Activated B cell treated with CpG ODN at 0.5 μM for 24 hours (primary cell): ENCODE measurements around the gene BMERB1. TPM values are rescaled to one million over a fixed set of nuclear protein-coding genes. Genes with fewer than 3 reads are reported as not detected.

Source experiments
- ATAC-seq: fragments of 200-7000 bp; cut with Tn5 transposase; one replicate; pipeline ENCODE4 v1.10.0; 2021; ENCODE audit warnings: low read depth, mild to moderate bottlenecking, moderate library complexity
- CTCF ChIA-PET: fragments of 350-600 bp; sonication (Branson Sonifier 250); formaldehyde crosslinking; loops from one replicate; lab custom pipeline; 2021; ENCODE audit warnings: antibody characterized with exemption; lab: Charles Lee
- POLR2A ChIA-PET: fragments of 350-600 bp; sonication (Branson Sonifier 250); formaldehyde crosslinking; loops from one replicate; lab custom pipeline; 2021; ENCODE audit warnings: antibody characterized with exemption; lab: Charles Lee
- DNase-seq: peaks from one replicate; pipeline ENCODE4 v3.0.0; 2022
- H3K27ac Mint-ChIP-seq: one replicate; pipeline ENCODE4 v1.8.0; 2020; ENCODE audit warnings: mixed read lengths
- H3K27me3 Mint-ChIP-seq: one replicate; pipeline ENCODE4 v1.8.0; 2021; ENCODE audit warnings: mixed read lengths
- H3K36me3 Mint-ChIP-seq: one replicate; pipeline ENCODE4 v1.8.0; 2021; ENCODE audit warnings: low read depth, mixed read lengths
- H3K4me1 Mint-ChIP-seq: one replicate; pipeline ENCODE4 v1.8.0; 2021; ENCODE audit warnings: mixed read lengths
- H3K4me3 Mint-ChIP-seq: one replicate; pipeline ENCODE4 v1.8.0; 2020; ENCODE audit warnings: mild to moderate bottlenecking, mixed read lengths
- H3K9me3 Mint-ChIP-seq: one replicate; pipeline ENCODE4 v1.8.0; 2020; ENCODE audit warnings: mixed read lengths
- intact Hi-C: fragments of 100-400 bp; cut with micrococcal nuclease; formaldehyde crosslinking; loops from one replicate; pipeline ENCODE4 v1.15.1; 2024
- total RNA-seq: library from RNA; stranded (reverse); gene quantifications from 2 replicates; pipeline ENCODE4 v1.2.3, GENCODE V29; 2022
- TF ChIP-seq, protein P1 (sequence below): fragments of 200-600 bp; IDR thresholded peaks from one replicate; pipeline ENCODE4 v1.8.0; 2022; ENCODE audit warnings: antibody characterized with exemption, mild to moderate bottlenecking

BMERB1 gene
- total RNA-seq, 1 donor from 2014 or later: 7.1 TPM

- intact Hi-C loops: no loop called here
- CTCF ChIA-PET: no interaction called here
Observed at GRCh38 chr16:15510992-15511391, 76.6 kb downstream of the BMERB1 start.

DNA sequence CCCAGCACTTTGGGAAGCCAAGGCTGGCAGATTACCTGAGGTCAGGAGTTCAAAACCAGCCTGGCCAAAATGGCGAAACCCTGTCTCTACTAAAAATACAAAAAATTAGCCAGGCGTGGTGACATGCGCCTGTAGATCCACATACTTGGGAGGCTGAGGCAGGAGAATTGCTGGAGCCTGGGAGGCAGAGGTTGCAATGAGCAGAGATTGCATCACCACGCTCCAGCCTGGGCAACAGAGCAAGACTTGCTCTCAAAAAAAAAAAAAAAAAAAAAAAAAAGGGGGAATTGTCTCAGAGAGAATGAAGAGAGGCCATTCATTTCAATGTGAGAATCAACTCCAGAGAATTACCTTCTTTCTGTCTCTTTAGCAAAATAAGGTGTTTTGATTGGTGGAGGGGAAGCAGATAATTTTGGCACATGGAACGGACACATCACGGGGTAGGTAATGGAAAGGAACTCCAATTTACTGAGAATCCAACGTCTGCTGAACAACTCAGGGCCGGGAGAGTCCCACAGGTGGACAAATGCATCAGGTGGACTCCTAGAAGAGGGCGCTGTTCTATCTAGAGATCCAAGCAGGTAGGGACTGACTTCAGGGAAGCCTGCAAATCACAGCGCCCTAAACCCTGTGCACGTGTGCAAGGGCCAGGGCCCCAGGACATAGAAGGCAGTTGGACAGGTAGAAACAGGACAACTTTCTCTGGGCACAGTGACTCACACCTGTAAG, 77.5 kb downstream of the BMERB1 start:
- H3K4me1 Mint-ChIP-seq: peaks cover 2% of the 10 kb centered on the region
- TF ChIP-seq, protein P1, sequence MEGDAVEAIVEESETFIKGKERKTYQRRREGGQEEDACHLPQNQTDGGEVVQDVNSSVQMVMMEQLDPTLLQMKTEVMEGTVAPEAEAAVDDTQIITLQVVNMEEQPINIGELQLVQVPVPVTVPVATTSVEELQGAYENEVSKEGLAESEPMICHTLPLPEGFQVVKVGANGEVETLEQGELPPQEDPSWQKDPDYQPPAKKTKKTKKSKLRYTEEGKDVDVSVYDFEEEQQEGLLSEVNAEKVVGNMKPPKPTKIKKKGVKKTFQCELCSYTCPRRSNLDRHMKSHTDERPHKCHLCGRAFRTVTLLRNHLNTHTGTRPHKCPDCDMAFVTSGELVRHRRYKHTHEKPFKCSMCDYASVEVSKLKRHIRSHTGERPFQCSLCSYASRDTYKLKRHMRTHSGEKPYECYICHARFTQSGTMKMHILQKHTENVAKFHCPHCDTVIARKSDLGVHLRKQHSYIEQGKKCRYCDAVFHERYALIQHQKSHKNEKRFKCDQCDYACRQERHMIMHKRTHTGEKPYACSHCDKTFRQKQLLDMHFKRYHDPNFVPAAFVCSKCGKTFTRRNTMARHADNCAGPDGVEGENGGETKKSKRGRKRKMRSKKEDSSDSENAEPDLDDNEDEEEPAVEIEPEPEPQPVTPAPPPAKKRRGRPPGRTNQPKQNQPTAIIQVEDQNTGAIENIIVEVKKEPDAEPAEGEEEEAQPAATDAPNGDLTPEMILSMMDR: no peak
- ChIA-PET CTCF (no interaction called here), POLR2A (no interaction called here)
- no peak for ATAC-seq
- no peaks in the 10 kb centered on the region for H3K36me3 Mint-ChIP-seq
- DNase-seq: no peak
- H3K9me3 Mint-ChIP-seq: no peaks in the 10 kb centered on the region
- no peaks in the 10 kb centered on the region for H3K27me3 Mint-ChIP-seq
- H3K4me3 Mint-ChIP-seq: no peak overlapping the region
- intact Hi-C loops: no loop called here
- H3K27ac Mint-ChIP-seq: no peak overlapping the region

More at GRCh38 chr16:15510992-15511391, 76.6 kb downstream of the BMERB1 start:
- Mint-ChIP-seq H3K27ac (no peak overlapping the region), H3K4me1 (peaks cover 2% of the 10 kb centered on the region), H3K36me3 (no peaks in the 10 kb centered on the region), H3K27me3 (no peaks in the 10 kb centered on the region), H3K9me3 (no peaks in the 10 kb centered on the region), H3K4me3 (no peak overlapping the region)
- DNase-seq: no peak
- TF ChIP-seq, protein P1: no peak
- no peak for ATAC-seq
- POLR2A ChIA-PET: no interaction called here

GRCh38 chr16:15513156-15513555, 78.8 kb downstream of the BMERB1 start:
- DNase-seq: no peak
- CTCF ChIA-PET: no interaction called here
- intact Hi-C loops: no loop called here
- POLR2A ChIA-PET: no interaction called here
- Mint-ChIP-seq H3K27ac (no peak overlapping the region), H3K27me3 (no peaks in the 10 kb centered on the region), H3K36me3 (no peaks in the 10 kb centered on the region), H3K9me3 (no peaks in the 10 kb centered on the region), H3K4me3 (no peak overlapping the region), H3K4me1 (no peaks in the 10 kb centered on the region)
- no peak for ATAC-seq
- TF ChIP-seq, protein P1: no peak

GRCh38 chr16:15515992-15516391, 81.6 kb downstream of the BMERB1 start:
- no peaks in the 10 kb centered on the region for H3K36me3 Mint-ChIP-seq
- H3K9me3 Mint-ChIP-seq: no peaks in the 10 kb centered on the region
- H3K4me1 Mint-ChIP-seq: no peaks in the 10 kb centered on the region
- no peak overlapping the region for H3K4me3 Mint-ChIP-seq
- ATAC-seq (no peak), DNase-seq (no peak)
- no peaks in the 10 kb centered on the region for H3K27me3 Mint-ChIP-seq
- H3K27ac Mint-ChIP-seq: no peak overlapping the region
- ChIA-PET POLR2A (no interaction called here), CTCF (no interaction called here)
- TF ChIP-seq, protein P1: no peak
- intact Hi-C loops: no loop called here

- H3K27ac Mint-ChIP-seq: no peak overlapping the region
- no peaks in the 10 kb centered on the region for H3K4me1 Mint-ChIP-seq
- DNase-seq (no peak), ATAC-seq (no peak)
- intact Hi-C loops: no loop called here
- H3K9me3 Mint-ChIP-seq: no peaks in the 10 kb centered on the region
- H3K27me3 Mint-ChIP-seq: no peaks in the 10 kb centered on the region
- ChIA-PET POLR2A (interaction anchor here (0.6 kb wide), 1 partner anchor 35 kb away, joined by 3 read pairs; no protein-coding TSS in a partner anchor), CTCF (no interaction called here)
- TF ChIP-seq, protein P1: no peak
- no peak overlapping the region for H3K4me3 Mint-ChIP-seq
- H3K36me3 Mint-ChIP-seq: no peaks in the 10 kb centered on the region
Observed at GRCh38 chr16:15516609-15517008, 82.2 kb downstream of the BMERB1 start.
